Esophagus squamous epithelium (tissue), 4 donors: ENCODE results near the gene MTR.

ENCODE experiments used
- CTCF ChIP-seq, 6 experiments: fragments of 450-650 bp in 4 of 6; fragments of 200-600 bp in 2 of 6; sonication (generic) in 2 of 6; IDR thresholded peaks; one replicate each; pipeline ENCODE4 v1.5.1; 2016 to 2019; ENCODE audit warnings: antibody characterized with exemption in 6 of 6, mild to moderate bottlenecking in 4 of 6, moderate library complexity in 4 of 6
- POLR2A ChIP-seq, 4 donors: fragments of 450-650 bp; IDR thresholded peaks; one replicate each; pipeline ENCODE4 v1.6.1; 2017; ENCODE audit warnings: antibody characterized with exemption in 4 of 4, mild to moderate bottlenecking in 4 of 4, moderate library complexity in 3 of 4

GRCh38 chr1:236907205-236907604 lies 112.1 kb downstream of the MTR start:
- TF ChIP-seq CTCF (IDR thresholded peaks at IDR 0.05) (no peak), POLR2A (IDR thresholded peaks at IDR 0.05) (no peak)
